ENCODE measurements around the gene OVOL1. TPM values are rescaled to one million over a fixed set of nuclear protein-coding genes. Genes with fewer than 3 reads are reported as not detected.

The OVOL1 gene
- polyA plus RNA-seq, 1 donor from 2014 or later: not detected

GRCh38 chr11:65781962-65782815, 4.7 kb upstream of the OVOL1 start:
- Mint-ChIP-seq H3K4me3 (peak overlapping the region; percentile 3 to 73 (median 51)), H3K27me3 (peaks cover 1% of the 10 kb centered on the region), H3K36me3 (no peaks in the 10 kb centered on the region), H3K27ac (peak overlapping the region in 1 of 3 donors; percentile 67), H3K9me3 (no peaks in the 10 kb centered on the region), H3K4me1 (peaks cover 2 to 16% (median 11%) of the 10 kb centered on the region in 3 donors)

- Mint-ChIP-seq H3K36me3 (no peaks in the 10 kb centered on the region), H3K9me3 (no peaks in the 10 kb centered on the region), H3K4me1 (peaks cover 2 to 16% (median 12%) of the 10 kb centered on the region in 3 donors), H3K27me3 (peaks cover 2% of the 10 kb centered on the region), H3K4me3 (peak overlapping the region; percentile 49 to 73 (median 68)), H3K27ac (peak overlapping the region in 1 of 3 donors; percentile 22)
Observed at GRCh38 chr11:65782816-65783228, 4.0 kb upstream of the OVOL1 start.

DNA sequence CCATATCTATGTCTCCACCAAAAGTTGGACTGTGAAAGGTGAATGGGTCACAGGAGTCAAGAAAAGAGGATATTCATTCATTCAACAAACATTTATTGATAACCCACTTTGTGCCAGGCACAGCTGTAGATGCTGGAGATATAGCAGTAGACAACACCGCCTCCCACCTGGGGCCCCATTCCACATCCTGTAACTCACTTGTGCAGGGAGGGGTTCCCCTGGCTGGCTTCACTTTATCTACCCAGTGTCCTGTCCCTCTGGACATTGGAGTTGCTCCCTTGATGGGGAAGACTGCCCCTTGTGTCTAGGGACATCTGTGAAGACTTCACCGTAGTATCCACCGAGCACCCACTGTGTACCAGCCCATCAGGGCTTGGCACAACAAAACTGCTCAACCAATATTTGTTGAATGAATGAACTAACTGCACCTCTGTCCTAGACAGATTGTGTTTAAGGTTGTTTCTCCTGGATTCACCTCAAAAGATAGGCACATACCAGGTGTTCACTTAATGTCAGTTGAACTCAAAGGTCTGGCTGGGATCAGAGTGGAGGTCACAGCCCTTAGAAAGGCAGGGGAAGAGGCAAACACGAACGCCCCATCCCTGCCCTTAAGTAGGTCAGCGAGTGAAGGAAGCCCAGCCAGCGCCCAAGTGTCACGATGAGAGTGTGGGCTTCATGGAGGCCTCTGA, 1.4 kb upstream of the OVOL1 start:
- peak overlapping the region in 1 of 3 donors; percentile 80 for H3K27ac Mint-ChIP-seq
- no peaks in the 10 kb centered on the region for H3K9me3 Mint-ChIP-seq
- peaks cover 4 to 21% (median 15%) of the 10 kb centered on the region in 3 donors for H3K4me1 Mint-ChIP-seq
- peaks cover 2% of the 10 kb centered on the region for H3K36me3 Mint-ChIP-seq
- peak overlapping the region; percentile 1 to 78 (median 69) for H3K4me3 Mint-ChIP-seq
- H3K27me3 Mint-ChIP-seq: peaks cover 16% of the 10 kb centered on the region

DNA sequence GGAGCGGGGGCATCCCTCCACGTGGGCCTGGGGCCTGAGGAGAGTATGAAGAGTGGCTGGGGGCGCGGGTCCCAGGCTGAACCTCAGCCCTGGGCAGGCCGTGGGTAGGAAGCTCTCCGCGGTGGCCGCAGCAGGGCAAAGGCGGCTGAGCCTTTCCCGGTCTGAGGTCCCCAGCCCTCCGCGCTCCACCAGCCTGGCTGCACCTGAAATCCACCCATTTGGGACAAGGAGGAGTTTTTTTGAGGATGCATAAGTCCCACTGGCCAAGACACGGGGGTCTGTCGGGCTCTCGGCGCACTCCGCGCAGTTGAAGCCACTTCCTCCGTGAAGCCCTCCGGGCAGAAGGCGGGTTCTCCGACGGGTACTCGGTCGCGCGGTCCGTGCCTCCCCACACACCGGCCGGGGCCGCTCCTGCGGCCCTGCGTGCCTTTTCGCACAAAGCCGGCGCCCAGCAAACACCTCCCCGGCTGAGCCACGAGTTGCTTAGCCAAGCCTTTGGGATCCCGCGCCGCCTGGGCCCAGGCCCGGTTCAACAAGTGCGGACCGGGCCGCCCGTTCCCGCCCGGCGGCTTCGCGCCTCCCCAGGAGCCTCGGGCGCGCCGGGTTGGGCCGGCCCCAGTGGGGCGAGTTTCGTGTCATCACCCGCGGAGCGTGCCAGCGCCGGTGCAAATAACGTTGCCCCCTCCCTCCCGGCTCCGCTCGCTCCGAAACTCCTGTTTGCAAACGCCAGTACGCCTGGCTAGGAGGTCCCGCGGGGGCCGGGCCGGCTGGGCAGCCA, 666 bp upstream of the OVOL1 start:
- peak overlapping the region in 1 of 3 donors; percentile 80 for H3K27ac Mint-ChIP-seq
- peak overlapping the region in 3 of 4 donors; percentile 17 to 78 (median 64) for H3K4me3 Mint-ChIP-seq
- no peaks in the 10 kb centered on the region for H3K9me3 Mint-ChIP-seq
- peaks cover 2% of the 10 kb centered on the region for H3K36me3 Mint-ChIP-seq
- H3K4me1 Mint-ChIP-seq: peaks cover 9 to 21% (median 20%) of the 10 kb centered on the region in 3 donors
- H3K27me3 Mint-ChIP-seq: peaks cover 23% of the 10 kb centered on the region

DNA sequence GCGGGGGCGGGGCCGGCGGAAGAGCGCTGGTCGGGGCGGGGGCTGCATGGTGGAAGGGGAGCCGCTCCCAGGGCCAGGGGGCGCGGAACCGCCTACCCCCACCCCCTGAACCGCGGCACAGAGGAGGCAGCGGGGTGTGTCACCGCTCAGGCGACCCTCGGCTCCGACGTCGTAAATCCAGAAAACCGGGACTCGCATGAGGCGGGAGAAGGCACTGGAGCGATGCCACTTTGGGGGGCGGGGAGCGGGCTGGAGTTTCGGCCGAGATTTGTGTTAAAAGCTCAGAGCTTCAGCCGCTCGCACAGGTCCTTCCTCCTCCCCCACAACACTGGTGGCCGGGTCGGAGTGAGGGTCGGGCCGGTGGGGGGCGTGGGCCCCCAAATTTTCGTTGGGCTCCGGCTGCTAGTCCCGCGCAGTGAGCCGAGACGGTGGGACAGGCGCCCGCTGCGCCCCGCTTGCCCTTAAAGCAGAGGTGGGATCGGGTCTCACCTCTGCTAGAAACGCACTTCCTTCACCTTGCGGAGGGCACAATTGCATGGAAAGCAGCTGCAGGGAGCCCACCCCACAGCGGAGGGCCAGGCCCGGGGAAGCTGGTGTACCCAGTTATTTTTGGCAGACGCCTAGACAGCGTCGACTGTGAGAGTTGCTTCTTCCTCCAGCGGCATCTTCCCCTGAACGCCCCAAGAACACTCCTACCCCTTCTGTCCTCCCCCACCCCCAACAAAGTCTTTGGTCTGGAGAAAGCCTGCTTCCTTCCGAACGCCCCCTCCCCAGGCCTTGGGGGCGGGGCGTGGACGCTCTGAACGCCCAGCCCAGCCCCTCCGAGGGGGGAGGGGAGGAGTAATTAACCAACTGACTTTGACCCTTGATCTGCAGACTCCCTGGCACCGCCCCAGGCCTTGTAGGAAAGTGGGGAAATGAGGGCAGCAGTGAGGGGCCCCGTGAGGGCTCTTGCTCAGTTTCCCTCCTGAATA, 1.1 kb downstream of the OVOL1 start:
- Mint-ChIP-seq H3K27ac (peak overlapping the region in 2 of 3 donors; percentile 9 to 92), H3K36me3 (peaks cover 2% of the 10 kb centered on the region), H3K4me1 (peaks cover 18 to 24% (median 20%) of the 10 kb centered on the region in 3 donors), H3K9me3 (no peaks in the 10 kb centered on the region), H3K4me3 (peak overlapping the region; percentile 49 to 94 (median 86)), H3K27me3 (peaks cover 27% of the 10 kb centered on the region)

DNA sequence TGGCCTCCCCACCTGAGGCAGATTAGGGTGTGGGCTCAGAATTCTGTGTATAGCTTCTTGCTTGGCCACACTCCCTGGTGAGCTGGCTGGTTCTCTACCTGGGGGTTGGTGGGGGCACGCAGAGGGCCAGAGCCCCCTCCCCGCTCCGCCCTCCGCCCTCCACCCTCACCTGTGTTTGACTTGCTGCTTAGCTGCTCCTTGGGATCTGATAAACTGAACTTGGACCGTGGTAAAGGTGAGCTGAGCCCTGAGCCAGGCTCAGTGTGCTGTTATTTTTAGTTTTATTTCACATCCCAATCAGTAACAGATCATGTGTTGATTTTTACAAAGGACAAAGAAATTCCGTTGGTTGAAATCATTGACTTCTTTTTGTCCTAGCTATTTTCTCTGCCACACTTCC, 2.0 kb downstream of the OVOL1 start:
- peak overlapping the region in 1 of 3 donors; percentile 9 for H3K27ac Mint-ChIP-seq
- H3K27me3 Mint-ChIP-seq: peaks cover 27% of the 10 kb centered on the region
- H3K36me3 Mint-ChIP-seq: peaks cover 2% of the 10 kb centered on the region
- peak overlapping the region in 2 of 4 donors; percentile 17 to 94 for H3K4me3 Mint-ChIP-seq
- no peaks in the 10 kb centered on the region for H3K9me3 Mint-ChIP-seq
- H3K4me1 Mint-ChIP-seq: peaks cover 14 to 21% (median 20%) of the 10 kb centered on the region in 3 donors

- Mint-ChIP-seq H3K27ac (no peak overlapping the region), H3K4me3 (peak overlapping the region in 2 of 4 donors; percentile 17 to 94), H3K9me3 (no peaks in the 10 kb centered on the region), H3K36me3 (peaks cover 2% of the 10 kb centered on the region), H3K27me3 (peaks cover 27% of the 10 kb centered on the region), H3K4me1 (peaks cover 14 to 21% (median 20%) of the 10 kb centered on the region in 3 donors)
Observed at GRCh38 chr11:65789230-65790103, 2.6 kb downstream of the OVOL1 start.

GRCh38 chr11:65790104-65790901, 3.4 kb downstream of the OVOL1 start:
- H3K4me3 Mint-ChIP-seq: peak overlapping the region in 1 of 4 donors; percentile 41
- no peaks in the 10 kb centered on the region for H3K9me3 Mint-ChIP-seq
- no peak overlapping the region for H3K27ac Mint-ChIP-seq
- H3K4me1 Mint-ChIP-seq: peaks cover 10 to 21% (median 20%) of the 10 kb centered on the region in 3 donors
- H3K36me3 Mint-ChIP-seq: peaks cover 2% of the 10 kb centered on the region
- H3K27me3 Mint-ChIP-seq: peaks cover 27% of the 10 kb centered on the region

GRCh38 chr11:65790902-65791650, 4.2 kb downstream of the OVOL1 start:
- peak overlapping the region in 1 of 3 donors; percentile 49 for H3K27ac Mint-ChIP-seq
- no peaks in the 10 kb centered on the region for H3K9me3 Mint-ChIP-seq
- H3K4me1 Mint-ChIP-seq: peaks cover 5 to 20% (median 19%) of the 10 kb centered on the region in 3 donors
- H3K27me3 Mint-ChIP-seq: peaks cover 28% of the 10 kb centered on the region
- H3K4me3 Mint-ChIP-seq: no peak overlapping the region
- H3K36me3 Mint-ChIP-seq: peaks cover 2% of the 10 kb centered on the region

DNA sequence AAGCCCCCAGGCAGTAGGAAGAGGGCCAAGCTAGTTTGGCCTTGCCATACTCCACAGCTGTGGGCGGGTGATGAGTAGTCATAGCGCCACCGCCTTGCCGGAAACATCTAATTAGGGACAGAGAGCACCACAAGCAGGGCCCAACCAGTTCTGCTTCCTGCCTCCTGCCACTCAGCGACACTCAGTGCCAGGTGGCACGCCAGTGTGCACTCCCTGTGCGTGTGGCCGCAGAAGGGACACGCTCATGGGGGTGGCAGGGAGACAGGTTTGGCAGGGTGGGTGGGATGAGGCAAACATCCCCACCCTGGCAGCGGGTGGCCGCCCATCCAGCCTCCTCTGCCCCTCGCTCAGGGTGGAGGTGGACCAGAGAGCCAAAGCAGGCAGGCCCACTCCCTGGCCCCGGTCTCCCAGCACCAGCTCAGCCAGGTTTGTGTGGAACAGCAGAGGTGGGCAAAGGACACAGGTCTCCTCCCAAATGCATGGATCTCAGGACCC, 4.9 kb downstream of the OVOL1 start:
- Mint-ChIP-seq H3K9me3 (no peaks in the 10 kb centered on the region), H3K27ac (peak overlapping the region in 2 of 3 donors; percentile 23 to 49), H3K4me1 (peaks cover 5 to 20% (median 19%) of the 10 kb centered on the region in 3 donors), H3K4me3 (no peak overlapping the region), H3K27me3 (peaks cover 29% of the 10 kb centered on the region), H3K36me3 (peaks cover 4% of the 10 kb centered on the region)

GRCh38 chr11:65792456-65792855, 5.6 kb downstream of the OVOL1 start:
- peak overlapping the region in 2 of 4 donors; percentile 30 to 83 for H3K4me3 Mint-ChIP-seq
- peaks cover 31% of the 10 kb centered on the region for H3K27me3 Mint-ChIP-seq
- H3K36me3 Mint-ChIP-seq: peaks cover 4% of the 10 kb centered on the region
- no peaks in the 10 kb centered on the region for H3K9me3 Mint-ChIP-seq
- H3K27ac Mint-ChIP-seq: peak overlapping the region in 1 of 3 donors; percentile 58
- H3K4me1 Mint-ChIP-seq: peaks cover 5 to 20% (median 17%) of the 10 kb centered on the region in 3 donors

All from IgD-negative memory B cell (primary cell).